HG03196 (cell line): Measurements from ENCODE around the gene DPEP2.

Source experiments
- ATAC-seq: cut with Tn5 transposase; IDR thresholded peaks from one replicate; pipeline ENCODE4 v1.9.1; 2021; ENCODE audit not compliant: unreplicated experiment

DPEP2 gene

DNA sequence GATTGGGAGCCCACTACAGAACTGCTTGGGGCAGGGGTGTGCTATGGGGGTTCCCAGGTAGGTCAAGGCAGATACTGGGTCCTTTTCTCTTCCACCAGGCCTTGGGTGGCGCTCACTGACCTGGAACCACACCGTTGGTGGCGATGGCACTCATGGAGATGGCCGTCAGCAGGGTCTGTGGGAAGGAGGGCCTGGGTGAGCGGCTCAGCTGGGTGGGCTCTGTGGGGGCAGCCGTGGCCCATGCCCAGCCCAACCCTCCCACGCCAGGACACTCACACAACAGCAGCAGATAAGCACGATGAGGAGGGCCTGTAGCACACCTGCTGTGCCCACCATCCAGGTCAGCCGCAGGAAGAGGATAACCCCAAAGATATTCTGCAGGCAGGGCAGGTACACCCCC lies 41.7 kb downstream of the DPEP2 start:
- no peak for ATAC-seq

DNA sequence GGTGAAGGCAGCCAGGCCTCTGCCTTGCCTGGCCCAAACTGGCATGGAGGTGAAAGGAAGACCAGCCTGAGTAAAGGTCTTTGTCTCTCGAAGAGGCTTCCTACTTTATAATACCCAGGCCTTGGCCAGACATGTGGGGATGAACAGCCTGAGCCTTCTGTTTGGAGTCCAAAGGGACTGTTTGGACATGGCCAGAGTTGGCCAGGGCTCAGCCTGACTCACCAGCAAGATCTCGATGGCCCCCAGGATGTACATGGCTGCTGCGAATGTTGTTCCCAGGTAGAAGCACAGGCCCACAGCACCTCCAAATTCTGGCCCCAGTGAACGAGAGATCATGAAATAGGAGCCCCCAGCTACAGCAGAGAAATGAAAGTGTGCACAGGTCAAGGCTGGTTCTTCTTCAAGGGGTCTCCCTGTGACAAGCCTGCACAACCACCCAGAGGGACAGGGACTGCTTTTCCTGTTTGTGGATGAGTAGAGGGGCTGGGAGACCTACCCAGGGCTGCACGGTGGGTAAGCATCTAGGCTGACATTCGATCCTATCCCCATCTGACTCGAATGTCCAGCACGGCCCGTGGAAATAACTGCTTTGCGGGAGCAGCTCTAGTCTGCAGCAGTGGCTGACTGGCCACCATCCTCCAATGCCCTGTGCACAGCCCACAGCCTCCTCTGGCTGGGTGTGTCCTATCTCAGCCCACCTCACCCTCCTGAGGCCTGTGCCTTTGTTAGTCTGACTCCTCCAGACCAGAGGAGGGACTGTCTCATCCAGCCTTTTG lies 44.7 kb downstream of the DPEP2 start:
- no peak for ATAC-seq

DNA sequence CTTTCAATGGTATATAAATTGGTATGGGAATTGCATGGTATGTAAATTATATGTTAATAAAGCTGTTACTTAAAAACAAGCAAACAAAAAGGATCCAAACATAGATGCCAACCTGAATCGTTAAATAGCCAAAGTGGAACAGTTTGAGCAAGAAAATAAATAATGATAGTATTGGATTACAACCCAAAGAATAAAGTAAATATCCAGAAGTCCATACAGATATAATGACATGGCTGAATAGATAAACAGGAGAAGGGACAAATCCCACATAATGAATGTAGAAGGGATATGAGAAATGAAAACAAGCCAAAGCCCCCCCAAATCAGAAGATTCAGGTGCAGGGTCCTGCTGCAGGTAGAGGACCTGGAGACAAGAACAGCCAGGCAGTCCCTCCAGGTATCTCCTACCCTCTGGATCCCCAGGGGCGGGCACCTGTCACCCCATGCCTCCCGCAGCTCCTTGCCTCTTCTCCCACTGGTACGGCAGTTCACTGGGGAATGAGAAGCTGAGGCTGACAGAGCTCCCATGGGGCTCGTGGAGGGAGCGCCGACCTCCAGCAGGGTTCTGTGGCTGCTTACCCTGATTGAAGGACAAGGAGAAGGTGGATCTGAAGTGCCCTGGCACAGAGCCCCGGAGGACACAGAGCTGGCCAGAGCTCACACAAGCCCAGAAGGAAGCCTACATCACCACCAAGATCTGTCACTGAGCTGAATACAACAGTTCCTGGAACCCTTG lies 45.5 kb downstream of the DPEP2 start:
- no peak for ATAC-seq

DNA sequence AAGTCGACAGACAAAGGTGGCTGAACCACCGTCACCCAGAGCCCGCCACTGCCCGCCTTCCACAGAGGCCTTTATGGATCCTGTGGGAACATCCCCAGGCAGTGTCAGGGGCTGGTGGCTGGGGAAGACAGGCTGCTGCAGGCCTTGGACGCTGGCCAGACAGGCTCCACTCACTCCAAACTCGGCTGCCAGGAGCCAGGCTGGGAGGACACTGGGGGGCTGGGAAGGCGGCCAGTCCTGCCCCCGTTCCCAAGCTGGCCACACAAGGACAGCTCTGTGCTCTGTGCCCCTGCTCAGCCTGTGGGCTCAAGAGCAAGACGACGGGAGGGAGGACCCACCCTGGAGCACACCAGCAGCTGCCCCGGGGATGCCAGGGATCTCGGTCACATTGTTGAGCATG lies 47.8 kb downstream of the DPEP2 start:
- ATAC-seq: no peak

DNA sequence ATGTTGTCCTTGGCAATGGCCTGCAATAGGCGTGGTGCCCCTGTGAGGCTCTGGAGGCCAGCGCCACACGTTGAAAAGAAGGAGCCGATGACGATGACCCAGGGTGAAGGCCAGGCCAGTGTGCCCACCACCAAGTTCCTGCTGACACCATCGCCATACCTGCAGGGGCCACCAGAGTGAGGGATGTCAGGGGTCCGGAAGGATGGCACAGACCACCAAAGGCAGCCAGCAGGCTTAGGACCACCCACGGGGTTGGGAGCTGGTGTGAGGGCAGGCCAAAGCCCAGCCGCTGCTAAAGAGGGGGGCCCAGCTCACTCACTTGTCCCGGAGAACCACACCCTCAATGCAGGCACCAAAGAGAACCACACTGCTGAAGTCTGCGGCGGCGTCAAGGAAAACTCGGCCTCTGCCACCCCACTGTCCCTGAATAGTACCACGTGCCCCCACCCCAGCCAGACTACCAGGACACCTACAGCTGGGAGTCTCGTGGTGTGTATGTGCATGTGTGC lies 48.9 kb downstream of the DPEP2 start:
- no peak for ATAC-seq

DNA sequence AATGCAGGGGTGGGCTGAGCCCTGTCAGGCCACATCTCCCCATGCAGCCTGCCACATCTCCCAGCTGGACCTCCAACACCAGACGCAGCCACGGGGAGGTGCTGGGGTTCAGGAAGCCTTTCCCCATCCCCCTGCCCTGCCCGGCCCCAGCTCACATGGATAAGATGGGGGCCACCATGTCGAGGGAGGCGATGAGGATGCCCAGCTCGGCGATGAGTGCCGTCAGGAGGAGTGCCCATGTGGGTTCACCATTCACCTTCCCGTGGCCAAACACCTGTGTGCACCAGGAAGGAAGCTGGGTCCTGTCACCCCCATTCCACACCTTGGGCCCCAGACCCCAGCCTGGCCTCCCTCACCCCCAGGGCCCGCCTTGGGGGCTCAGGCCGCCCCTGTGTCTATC lies 49.6 kb downstream of the DPEP2 start:
- no peak for ATAC-seq

DNA sequence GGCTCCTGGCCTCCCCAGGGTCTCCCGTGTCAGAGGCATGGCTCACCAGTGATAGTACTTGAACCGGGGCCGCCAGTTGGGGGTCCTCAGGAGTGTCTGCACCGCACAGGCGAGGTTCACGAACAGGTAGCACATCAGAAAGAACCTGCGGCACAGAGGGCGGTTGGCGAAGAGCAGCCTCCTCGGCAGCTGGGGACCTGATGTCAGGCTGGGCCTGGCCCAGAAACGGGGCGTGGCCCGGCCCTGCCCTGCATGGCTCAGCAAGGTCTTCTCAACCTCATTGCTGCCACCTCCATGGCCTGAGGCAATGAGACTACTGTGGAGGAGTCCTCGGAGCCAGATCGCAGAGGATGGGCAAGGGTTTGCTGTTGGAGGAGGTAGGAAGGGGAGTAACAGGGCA lies 51.3 kb downstream of the DPEP2 start:
- ATAC-seq: no peak

DNA sequence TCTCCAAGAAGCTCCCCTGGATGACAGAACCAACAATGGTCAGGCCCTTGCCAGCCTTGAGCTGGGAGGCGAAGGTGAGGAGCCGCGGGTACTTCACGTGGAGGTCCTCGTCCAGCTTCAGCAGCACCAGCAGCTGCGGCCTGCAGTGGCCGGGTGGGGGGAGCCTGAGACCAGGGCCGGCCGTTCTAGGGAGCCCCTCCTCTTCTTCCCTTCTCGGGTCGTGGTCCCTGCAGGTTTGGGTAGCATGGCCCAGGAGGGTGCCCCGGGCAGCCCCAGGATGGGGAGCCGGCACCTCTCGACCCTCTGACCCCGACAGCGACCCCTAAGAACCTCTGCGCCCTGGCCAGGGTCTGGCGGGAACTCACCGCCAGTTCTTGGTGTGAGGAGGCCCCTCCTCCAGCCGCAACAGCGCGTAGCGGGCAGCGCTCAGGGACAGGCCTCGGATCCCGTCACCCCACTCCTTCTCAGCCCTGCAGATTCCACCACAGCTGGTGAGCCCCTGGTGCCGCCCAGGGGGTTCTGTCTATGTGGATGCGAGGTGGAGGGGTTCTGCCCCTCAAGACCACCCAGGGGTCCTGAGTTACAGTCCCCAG lies 52.2 kb downstream of the DPEP2 start:
- no peak for ATAC-seq

DNA sequence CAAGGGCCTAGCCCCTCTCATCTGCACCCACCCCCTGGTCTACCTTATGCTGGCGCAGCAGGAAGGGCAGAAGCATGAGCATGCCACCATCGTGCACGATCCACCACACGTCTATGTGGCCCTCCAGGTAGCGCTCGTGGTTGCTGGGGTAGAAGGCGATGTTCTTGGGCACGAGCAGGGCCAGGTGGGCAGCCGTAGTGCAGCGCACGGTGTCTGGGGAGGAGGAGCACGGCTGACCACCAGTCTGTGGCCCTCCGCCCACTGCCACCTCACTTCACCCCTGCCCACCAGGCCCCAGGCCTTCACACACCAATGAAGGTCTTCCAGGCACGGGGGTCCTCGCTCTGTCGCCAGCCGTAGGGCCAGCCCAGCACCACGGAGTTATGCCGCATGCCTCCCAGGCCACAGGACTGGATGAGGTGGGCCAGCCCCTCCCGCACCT lies 53.1 kb downstream of the DPEP2 start:
- no peak for ATAC-seq

DNA sequence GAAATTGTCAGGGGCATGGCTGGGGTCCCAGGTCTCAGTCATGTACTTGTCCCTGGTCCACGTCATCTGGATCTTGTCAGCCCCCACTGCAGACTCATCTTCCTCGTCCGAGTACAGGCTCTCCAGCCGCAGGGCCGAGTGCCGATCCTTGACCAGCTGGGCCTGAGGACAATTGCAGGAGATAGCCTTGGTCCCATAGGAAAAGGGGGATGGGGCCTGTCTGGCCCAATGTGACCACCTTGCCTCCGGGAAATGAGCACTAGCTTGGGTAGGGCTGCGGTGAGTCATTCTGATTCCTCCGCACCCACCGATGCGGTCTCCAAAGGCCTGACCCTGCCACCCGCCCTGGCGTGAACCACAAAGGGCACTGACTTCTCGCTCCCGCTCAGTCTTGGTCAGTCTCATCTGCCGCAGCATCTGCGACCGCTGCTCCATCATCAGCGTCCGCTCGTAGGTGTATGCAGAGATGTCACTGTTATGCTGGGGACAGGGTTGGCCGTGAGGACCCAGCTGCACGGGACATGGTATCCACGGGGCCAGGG lies 53.8 kb downstream of the DPEP2 start:
- no peak for ATAC-seq

DNA sequence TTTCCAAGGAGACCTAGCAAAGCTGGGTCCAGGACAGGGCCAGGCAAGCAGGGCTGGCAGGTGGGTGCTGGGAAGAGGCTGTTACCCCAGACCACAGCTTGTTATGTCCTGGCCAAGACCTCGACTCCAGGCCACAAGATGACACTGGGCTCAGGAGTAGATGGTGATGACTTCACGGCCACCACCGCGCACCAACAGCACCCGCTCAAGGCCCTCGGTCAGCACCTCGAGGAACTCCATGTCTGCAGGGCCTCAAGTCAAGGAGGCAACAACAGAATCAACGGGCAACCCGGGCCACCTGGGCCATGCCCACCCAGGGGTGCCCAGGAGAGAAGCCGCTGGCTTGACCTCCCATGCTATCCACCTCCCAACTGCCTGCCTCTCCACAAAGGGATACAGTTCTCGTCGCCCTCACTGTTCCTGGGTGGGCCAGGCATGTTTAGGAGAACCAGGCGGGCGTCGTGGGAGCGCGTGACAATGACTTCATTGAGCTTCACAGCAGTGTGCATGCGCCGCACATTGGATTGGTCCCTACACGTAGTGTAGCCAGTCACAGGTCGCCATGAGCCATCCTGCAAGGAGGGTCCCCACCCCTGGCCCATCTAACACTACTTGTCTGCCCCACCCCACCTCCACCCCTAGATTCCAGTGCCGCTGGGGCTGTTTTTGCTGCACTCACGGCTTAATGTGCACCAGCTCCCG lies 54.4 kb downstream of the DPEP2 start:
- no peak for ATAC-seq

DNA sequence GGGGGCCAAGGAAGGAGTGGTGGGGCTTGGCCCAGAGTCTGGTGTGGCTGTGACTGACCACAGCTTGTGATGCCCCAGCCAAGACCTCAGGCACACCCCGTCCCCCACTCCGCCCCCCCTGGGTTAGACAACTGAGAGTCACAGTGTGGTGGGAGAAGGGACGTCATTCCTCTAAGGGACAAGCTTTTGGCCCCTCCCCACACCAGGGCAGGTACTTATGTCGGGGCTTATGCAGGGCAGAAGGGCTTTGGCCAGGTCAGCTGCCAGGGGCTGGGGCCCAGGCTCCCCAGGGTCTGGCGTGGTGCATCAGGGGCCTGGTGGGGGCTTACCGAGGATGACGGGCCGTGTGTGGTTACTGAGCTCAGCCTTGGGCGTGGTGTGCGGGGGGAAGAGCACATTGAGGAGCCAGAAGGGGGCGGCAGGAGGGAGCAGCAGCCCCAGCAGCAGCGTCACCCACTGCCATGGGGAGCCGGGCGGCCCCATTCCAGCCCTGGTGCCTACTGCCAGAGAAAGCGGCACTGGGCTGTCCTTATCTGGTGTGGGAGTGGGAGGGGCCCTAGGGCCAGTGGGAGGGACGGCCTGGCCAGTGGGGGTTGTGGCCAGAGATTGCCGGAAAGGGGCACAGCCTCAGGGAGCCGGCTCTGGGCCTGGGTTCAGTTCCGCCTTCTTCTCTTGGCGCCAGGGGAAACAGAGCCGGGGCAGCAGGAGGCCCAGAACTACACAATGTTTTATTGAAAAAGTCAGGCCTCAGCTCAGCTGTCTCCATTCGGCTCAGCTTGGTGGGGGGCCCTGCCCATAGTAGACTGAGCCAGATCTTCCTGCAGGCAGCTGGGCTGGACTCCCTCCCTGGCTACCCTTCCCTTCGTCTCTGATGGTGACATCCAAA lies 55.4 kb downstream of the DPEP2 start, which contains the start of gene LCAT:
Gene LCAT (minus strand): TSS at position 502 of the 886 bp plus-strand sequence. CDS start 19 bp downstream, at position 483.
- no peak for ATAC-seq

DNA sequence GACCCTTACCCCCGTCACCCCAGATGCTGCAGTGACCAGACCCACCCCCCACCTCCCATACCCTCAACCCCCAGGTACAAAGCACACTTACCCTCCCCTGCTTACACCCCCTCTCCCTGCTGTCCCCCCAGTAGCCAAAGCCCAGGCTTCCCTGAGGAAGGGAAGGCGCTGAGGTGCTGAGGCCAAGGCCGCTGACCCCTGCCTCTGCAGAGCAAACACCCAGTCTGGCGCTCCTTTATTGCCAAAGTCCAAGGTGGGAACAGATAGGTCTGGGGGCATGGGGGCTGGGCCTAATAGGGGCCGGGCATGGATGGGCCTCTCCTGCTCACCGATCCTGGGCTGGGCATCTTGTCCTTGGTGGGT lies 56.0 kb downstream of the DPEP2 start:
- ATAC-seq: no peak

DNA sequence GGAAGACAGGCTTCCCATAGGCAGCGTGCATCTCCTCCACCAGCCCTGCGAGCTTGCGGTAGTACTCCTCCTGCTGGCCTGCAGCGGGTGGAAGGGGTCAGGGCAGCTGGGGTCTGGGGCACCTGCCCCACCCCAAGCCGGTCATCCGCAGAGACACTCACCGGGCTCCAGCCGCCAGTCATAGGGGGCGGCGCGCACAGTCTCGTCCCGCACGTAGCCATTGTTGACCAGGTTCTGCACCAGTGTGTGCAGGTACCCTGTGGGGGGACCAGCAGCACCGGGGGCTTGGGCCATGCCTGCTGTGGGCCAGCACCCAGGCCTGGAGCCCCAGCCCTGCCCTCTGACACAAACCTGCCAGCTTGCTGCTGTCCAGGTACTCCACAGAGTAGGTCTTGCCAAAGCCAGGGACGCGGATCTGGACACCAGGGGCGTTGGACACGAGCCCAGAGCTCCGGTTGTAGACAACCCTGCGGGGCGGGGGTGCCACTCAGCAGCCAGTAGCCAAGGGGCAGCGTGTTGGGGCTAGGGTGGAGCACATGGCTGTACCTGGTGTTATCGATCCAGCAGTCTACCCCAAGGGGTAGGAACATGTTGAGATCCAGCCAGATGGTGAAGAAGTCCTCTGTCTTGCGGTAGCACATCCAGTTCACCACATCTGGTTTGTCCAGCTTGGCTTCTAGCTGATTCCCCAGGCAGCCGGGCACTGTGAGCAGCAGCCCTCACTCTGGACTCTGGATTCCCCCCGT lies 56.6 kb downstream of the DPEP2 start:
- no peak for ATAC-seq

DNA sequence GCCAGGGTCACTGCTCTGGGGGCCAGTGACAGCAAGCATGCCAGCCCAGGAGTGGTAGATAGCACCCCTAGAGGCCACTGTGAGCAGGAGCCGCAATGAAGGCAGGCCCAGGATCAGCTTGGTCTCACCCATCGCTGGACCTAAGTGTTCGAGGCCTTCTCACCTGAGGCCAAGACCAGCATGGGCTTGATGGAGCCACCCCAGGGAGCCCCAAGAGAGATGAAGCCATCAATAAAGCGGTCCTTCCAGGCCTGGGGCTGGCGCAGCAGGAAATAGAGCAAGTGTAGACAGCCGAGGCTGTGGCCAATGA lies 57.1 kb downstream of the DPEP2 start:
- ATAC-seq: no peak

DNA sequence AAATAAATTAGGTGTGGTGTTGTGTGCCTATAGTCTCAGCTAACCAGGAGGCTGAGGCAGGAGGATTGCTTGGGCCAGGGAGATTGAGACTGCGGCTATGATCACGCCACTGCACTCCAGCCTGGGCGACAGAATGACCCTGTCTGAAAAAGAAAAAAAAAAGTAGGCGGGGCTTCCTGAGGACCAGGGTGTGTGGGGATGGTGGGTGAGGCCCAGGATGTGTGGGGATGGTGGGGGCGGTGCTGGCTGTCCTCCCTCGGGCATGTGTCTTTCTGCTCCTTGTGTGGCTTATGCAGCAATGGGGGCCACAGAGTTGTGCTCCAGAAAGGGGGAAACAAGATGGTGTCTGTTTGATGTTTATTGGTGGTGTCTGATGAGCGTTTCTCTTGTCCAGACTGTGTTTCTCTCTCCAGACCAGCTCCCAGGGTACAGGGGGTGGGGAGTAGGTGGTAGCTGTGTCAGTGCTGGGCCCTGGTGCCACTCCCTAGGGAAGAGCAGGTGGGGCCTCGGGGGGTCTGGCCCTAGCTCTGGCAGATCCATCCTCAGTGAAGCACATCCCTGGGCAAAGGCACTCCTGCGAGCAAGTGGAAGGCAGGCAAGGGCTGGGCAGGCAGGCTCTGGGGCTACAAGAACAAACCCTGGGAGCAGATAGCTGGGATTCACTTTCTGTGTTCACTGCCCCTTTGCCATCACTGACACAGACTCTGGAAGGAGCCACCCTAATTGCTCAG lies 57.6 kb downstream of the DPEP2 start:
- no peak for ATAC-seq

DNA sequence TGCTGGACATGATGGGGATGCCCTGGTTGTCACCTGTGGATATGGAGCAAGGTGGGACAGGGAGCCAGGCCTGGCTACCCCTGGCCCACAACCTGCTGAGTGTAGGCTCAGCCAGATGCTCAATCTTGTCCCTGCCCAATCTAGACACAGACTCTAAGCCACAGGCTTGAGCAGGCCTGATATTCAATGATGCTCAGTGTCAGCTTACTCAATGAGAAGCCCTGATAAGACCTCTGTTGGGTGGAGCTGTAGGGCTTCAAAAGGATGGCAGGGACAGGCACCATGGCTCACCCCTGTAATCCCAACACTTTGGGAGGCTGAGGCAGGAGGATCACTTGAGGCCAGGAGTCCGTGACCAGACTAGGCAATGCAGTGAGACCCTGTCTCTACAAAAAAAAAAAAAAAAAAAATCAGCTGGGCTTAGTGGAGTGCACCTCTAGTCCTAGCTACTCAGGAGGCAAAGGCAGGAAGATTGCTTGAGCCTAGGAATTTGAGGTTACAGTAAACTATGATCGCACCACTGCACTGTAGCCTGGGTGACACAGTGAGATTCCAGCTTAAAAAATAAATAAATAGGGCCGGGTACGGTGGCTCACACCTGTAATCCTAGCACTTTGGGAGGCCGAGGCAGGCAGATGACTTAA lies 58.7 kb downstream of the DPEP2 start:
- no peak for ATAC-seq
